Occipital lobe (tissue), 1 donor: ENCODE measurements around the gene TMEM225. TPM values are rescaled to one million over a fixed set of nuclear protein-coding genes. Genes with fewer than 3 reads are reported as not detected.

Experiments
- total RNA-seq: library from RNA; depleted of rRNA; stranded (reverse); fragments of >200 nt; gene quantifications from one replicate; pipeline ENCODE4 v1.2.3, GENCODE V29; 2014

TMEM225 gene
- total RNA-seq, 1 donor from 2014 or later, result not detected

Other genes with a start within 250 kb of the TMEM225 start
- gene SCN3B, start 231.0 kb downstream of the TMEM225 start, total RNA-seq, result 54.4 TPM
- 17.5 TPM for gene ZNF202, start 144.0 kb downstream of the TMEM225 start, total RNA-seq
- gene OR6X1, start 131.2 kb downstream of the TMEM225 start, total RNA-seq, result not detected
- not detected for gene OR6M1, start 79.3 kb downstream of the TMEM225 start, total RNA-seq
- gene OR8D4, start 16.5 kb upstream of the TMEM225 start, total RNA-seq, result 0.47 TPM
- not detected for gene OR4D5, start 53.9 kb upstream of the TMEM225 start, total RNA-seq
- not detected for gene OR6T1, start 58.2 kb upstream of the TMEM225 start, total RNA-seq
- gene OR10S1, start 92.1 kb upstream of the TMEM225 start, total RNA-seq, result not detected
- gene OR10G6, start 109.5 kb upstream of the TMEM225 start, total RNA-seq, result not detected
- gene OR10G4, start 127.3 kb upstream of the TMEM225 start, total RNA-seq, result under 0.01 TPM
- not detected for gene OR10G9, start 137.3 kb upstream of the TMEM225 start, total RNA-seq
- not detected for gene OR10G8, start 141.1 kb upstream of the TMEM225 start, total RNA-seq
- gene OR10G7, start 155.7 kb upstream of the TMEM225 start, total RNA-seq, result not detected
- gene VWA5A, start 229.8 kb upstream of the TMEM225 start, total RNA-seq, result 5.8 TPM